Stimulated activated CD8-positive, alpha-beta memory T cell treated with anti-CD3 and anti-CD28 coated beads, Interleukin-7, amount 100 ng/mL, for 1 hour (primary cell): ENCODE measurements around the gene UNC45A.

Experiments used
- DNase-seq, 2 donors: peaks; one replicate each; pipeline ENCODE4 v3.0.0-alpha.2; 2020; ENCODE audit warnings: low read depth in 2 of 2

The UNC45A gene

DNA sequence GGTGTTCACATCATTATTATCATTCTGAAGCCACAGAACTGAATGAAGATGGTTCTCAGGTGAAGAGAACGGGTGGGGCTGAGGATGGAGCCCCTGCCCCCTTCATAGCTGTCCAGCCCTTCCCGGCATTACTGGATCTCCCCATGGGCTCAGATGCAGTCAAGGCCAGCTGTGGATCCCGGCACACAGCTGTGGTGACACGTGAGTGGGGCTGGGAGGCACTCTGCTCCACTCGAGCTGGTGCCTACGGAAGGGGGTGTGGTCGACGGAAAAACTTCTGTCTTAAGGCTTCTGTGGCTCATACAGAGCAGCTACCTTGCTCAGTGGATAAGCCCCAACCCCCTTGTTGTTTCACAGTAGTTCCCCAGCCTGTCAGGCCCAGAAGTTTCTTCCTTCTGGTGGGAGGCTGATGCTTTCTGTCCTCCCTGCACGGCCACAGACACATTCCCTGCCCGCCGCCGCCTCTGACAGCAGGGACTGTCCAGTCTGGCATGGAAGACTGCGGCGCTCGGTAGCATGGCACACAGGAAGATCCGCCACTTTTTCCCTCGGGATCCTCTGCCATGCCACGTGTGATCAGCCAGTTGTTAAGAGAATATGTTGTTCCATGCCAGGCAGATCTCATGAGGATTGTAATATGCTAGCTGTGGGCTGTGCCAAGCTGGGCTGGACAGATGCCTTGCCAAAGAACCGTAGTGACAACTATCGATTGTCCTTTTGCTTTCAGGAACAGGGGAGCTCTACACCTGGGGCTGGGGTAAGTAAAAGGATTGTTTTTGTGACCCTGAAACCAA is 25.4 kb downstream of the UNC45A start:
- DNase-seq, result no peak

DNA sequence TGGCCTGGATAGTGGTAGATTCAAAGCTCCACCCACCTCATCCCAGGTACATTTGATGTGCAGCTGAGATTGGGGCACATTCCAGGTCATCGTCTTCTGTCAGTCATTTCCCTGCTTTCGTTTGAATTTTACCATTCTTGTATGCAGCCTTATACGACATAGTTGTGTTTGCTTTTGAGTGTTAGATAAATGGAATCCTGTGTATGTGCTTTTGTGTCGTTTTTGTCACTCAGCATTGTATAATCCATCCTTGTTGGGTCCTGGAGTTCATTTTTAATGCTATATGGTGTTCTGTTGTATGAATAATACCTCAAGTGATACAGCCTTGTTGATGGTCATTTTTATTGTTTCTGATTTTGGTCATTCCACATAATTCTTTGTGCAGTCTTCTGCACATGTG is 26.9 kb downstream of the UNC45A start:
- DNase-seq, result no peak

DNA sequence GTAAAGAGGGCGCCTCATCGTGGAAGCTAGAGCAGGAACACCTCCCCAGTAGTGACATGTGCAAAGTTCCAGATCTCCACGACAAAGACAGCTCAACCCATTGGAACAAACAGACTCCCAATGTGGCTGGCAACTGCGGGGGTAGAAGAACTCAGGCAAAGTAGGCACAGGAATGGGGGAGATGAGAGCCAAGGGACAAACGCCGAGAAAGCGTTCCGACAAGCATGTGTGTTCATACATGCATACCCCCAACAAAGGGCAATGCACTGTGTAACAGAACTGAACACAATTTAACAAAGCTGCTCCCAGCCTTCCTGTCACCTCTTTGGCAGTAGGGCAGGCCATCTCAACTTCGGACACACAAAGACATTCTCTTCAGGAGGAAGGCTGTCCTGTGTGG is 31.2 kb downstream of the UNC45A start:
- DNase-seq, result no peak

DNA sequence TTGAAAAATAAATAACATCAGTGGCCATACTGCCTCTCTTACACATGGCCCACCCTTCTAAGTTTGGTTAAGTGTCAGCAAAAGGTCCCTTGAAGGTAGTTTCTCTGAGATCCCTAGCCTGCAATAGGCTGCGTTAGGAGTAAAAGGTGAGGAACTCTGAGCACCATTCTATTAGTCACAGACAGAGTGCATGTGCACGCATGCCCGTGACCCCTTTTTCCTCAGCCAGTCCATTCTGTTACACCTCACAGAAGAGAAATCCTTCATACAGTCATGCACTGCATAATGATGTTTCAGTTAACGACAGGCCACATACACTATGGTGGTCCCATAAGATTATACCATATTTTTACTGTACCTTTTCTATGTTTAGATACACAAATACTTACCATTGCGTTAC is 32.1 kb downstream of the UNC45A start:
- no peak for DNase-seq

DNA sequence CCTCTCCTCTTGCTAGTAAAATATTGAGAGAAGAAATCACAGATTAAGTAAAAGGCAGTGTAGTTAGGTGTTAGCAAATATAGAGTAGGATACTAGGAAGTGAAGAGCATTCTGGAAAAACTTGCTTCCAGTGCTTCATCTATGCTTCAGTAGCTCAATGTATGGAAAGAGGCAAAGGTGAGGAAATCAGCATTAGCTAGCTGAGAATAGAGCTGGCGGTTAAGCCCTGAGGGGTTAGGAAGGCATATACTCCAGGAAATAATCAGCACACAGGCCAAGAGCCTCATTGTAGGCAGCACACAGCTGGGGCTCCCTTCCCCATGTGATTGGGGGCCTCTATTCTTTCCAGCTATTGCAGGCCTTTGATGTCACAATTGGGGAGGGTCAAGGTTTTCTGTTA is 33.3 kb downstream of the UNC45A start:
- DNase-seq, result no peak

DNA sequence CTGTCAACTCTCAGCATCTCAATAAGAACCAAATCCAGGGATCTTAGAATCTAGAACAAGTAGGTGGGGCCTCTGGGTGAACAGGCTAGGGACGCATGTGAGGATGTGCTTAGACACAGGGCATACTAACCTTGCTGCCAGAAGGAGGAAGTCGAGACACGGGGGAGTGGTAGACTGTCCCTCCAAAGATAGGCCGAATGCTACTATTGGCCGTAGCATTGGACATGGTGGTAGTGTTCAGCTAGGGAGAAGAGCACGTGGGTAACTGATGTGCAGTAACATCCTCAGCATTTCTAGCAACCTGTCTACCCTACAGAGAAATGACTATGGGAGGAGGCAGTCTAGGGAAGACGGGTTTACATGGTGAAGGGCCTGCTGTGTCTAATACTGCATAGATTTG is 35.2 kb downstream of the UNC45A start:
- DNase-seq, result no peak

DNA sequence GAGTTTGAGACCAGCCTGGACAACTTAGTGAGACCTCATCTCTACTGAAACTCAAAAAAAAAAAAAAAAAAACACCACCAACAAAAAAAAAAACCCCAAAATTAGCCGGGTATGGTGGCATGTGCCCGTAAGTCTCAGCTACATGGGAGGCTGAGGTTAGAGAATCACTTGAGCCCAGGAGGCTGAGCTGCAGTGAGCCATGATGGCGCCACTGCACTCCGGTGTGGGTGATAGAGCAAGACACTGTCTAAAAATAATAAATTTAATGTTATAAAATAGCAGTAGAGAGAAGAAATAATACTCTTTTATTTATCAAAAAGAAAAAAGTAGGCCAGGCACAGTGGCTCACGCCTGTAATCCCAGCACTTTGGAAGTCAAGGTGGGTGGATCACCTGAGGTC is 37.0 kb downstream of the UNC45A start:
- DNase-seq, result no peak

DNA sequence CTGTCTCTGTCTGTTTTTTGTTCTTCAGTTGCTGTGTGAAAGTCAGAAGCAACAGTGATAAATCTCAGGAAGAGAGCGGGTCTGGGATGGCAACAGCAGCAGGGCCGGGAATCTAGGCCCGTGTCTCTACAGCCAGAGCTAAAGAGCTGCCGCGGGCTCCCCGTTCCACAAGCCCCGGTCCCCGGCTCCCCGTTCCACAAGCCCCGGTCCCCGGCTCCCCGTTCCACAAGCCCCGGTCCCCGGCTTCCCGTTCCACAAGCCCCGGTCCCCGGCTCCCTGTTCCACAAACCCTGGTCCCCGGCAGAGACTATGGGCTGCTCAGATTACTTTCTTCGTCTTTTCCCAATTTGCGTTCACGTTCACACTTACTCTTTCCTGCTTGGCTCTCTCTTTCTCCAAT is 39.1 kb downstream of the UNC45A start:
- DNase-seq, result no peak

DNA sequence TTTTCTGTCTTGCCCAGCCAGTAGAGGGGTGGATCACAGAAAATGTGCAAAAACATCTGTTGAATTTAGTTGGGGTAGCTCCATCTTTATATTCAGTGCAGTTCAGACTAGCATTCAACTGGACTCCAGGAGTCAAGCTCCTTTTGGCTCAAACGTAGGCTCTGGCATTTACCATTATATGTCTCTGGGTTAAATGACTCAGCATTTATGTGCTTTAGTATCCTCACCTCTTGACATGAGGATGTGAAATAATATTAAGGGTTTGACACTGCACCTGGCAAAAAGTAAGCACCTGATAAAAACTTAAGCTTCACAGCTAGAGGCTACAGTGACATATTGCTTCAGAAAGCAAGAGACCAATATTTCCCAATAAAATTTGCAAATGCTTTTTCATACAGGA is 44.5 kb downstream of the UNC45A start:
- no peak for DNase-seq

DNA sequence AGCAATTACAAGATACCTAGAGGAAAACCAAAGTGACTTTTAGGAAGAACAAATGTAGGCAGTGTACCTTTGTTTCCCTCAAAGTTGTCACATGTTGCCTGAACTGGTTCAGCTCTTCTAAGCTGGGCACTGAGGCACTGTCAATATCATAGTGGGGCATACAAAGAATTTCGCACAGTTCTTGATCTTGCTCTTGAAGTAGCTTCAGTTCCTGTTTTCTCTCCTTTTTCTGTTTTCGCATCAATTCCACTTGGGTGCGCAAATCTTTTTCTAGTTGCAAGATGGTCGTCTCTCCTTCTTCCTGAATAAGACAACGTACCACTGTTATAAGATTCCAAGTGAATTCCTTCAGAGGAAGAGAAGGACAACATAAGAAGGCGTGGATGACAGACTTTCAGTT is 46.6 kb downstream of the UNC45A start:
- no peak for DNase-seq

DNA sequence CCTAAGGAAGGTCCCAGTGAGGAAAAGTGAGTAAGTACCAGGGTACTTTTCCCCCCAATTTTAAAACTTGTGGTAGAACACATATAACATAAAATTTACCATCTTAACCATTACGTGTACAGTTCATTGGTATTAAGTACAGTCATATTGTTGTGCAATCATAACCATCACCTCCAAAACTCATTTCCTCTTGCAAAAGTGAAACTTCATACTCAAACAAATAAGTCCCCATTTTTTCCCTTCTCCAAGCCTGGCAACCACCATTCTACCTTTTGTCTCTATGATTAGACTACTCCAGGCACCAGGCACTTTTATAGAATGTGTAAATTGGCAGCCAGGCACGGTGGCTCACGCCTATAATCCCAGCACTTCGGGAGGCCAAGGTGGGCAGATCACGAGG is 47.0 kb downstream of the UNC45A start:
- no peak for DNase-seq

DNA sequence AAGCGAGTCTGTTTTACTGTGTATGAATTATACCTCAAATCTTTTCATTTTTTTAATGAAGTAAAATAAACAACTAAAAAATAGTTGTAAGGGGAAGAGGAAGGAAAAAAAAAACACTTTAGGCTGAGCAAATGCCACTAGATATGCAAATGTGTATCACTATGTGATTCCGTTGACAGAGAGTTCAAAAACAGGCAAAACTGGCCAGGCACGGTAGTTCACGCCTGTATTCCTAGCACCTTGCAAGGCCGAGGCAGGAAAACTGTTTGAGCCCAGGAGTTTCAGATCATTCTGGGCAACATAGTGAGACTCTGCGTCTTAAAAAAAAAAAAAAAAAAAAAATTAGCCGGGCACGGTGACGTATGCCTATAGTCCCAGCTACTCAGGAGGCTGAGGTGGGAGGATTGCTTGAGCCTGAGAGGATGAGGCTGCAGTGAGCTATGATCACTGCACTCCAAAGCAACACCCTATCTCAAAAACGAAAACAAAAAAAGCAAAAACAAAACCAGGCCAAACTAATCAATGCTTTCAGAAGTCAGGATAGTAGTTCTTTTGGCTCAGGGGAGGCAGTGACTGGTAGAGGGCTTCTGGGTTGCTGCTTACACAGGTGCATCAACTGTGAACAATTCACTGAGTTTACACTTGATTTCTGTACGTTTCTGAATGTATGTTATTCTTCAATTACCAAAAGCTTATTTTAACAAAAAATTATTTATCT is 51.9 kb downstream of the UNC45A start:
- DNase-seq, result no peak

DNA sequence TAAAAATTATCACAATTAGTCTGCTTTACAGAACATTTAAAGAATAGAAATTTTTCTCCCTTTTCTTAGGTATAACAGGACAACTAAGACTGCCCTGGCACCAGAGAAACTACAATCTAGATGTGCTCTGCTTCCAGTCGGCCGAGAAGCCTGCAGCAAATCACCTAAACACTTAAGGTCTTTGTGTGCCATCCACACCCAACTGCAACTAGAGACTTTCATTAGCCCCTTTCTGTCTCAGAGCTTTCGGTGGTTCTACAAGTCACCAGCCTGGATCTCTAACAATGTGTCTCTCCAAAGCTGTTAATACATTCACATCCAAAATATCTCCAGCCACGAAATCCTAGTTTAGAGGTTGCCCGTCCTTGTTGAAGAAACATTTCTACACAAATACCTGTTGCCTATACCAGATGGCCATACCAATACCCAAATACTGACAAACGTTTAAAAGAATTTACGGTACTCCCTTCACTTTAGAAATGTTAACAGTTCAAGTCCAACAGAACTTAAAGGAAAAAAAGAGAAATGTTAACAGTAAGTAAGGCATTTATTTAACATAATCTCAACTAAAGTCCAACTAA is 52.6 kb downstream of the UNC45A start:
- no peak for DNase-seq

DNA sequence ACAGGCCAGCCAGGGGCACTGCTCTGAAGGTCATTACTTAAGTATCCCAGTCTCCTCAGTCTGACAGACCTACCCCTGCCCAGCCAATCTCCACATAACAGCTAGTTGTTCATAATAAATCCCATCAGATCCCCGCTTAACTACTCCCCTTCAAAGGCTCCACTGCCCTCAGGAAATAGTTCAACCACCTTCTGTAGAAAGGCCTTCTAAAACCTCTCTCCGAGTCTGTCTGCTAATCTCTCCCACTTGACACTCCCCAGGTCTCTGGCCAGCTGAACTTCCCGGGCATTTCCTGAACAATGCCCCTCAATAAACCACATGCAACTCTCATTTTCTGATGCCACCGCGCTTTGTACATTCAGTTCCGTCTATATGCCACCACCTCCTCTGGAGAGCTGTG is 53.2 kb downstream of the UNC45A start:
- DNase-seq, result no peak

DNA sequence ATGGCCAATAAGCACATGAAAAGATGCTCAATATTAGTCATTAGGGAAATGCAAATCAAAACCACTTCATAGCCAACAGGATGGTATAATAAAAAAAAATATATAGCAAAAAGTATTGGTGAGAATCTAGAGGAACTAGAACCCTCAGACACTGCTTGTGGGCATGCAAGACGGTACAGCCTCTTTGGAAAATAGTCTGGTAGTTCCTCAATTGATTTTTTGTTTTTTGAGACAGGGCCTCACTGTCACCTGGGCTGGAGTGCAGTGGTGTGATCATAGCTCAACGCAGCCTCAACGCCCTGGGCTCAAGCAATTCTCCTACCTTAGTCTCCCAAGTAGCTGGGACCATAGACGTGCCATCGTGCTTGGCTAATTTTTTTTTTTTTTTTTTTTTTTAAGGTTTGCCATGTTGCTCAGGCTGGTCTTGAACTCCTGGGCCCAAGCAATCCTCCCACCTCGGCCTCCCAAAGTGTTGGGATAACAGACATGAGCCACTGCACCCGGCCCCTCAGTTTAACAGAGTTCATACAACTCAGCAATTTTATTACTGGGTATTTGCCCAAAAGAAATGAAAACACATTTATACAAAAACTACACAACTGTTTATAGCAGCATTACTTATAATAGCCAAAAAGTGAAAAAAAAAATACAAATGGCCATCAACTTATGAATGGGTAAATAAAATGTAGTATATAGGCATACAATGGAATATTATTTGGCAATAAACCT is 54.1 kb downstream of the UNC45A start:
- no peak for DNase-seq

DNA sequence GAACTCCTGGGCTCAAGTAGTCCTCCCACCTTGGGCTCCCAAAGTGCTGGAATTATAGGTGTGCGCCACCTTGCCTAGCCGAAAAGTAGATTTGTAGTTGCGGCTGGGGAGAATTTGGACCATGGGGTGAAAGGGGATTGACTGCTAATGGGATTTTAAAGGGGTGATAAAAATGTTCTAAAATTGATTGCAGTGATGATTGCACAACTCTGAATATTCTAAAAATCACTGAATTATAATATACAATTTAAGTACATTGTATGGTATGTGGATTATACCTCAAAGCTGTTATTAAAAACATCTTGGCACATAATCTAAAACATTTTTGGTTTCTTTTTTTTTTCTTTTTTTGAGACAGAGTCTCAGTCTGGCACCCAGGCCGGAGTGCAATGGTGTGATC is 55.4 kb downstream of the UNC45A start:
- DNase-seq, result no peak

DNA sequence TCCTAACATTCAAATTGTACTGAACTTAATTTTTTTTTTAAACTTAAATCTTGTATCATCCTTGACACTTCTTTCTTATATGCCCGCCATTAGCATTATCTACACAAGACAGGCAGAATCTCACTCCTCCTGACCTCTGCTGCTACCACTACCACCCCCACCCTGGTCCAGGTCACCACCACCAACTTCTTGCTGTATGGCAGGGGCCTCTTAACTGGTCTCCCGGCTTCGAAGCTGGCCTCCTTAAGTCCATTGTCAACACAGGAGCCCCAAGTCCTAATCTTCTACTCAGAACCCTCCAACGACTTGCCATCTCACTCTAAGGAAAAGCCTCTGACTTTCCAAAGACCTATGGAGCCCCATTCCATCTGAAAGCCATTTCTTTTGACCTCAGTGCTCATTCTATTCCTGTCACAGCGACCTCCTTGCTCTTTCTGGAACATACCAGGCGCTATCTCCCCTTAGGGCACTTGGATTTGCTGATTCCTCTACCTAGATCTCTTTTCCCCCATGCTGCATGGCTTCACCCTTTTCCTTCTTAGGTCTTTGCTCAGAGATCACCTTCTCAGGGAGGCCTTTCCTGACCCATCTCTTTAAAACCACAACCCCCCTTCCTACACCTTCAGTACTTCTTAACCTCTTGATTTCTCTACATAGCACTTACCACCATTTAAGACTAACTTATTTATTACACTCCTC is 56.7 kb downstream of the UNC45A start:
- DNase-seq, result no peak

DNA sequence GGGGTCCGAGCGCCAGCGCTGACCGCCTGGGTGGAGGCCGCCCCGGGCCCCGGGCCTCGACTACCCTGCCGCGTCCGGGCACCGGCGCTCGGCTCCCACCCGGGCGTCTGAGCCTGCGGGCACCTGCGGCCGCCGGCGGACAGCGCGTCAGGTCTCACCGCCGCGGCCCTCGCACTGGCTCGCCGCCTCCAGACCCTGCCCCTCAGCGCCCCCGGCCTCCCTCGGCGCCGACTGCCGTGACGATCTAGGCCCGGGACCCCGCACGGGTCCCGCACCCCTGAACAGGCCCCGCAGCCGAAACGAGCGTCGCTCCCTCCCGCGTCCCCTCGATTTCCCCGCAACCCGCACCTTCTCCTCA is 59.0 kb downstream of the UNC45A start:
- DNase-seq, result no peak

DNA sequence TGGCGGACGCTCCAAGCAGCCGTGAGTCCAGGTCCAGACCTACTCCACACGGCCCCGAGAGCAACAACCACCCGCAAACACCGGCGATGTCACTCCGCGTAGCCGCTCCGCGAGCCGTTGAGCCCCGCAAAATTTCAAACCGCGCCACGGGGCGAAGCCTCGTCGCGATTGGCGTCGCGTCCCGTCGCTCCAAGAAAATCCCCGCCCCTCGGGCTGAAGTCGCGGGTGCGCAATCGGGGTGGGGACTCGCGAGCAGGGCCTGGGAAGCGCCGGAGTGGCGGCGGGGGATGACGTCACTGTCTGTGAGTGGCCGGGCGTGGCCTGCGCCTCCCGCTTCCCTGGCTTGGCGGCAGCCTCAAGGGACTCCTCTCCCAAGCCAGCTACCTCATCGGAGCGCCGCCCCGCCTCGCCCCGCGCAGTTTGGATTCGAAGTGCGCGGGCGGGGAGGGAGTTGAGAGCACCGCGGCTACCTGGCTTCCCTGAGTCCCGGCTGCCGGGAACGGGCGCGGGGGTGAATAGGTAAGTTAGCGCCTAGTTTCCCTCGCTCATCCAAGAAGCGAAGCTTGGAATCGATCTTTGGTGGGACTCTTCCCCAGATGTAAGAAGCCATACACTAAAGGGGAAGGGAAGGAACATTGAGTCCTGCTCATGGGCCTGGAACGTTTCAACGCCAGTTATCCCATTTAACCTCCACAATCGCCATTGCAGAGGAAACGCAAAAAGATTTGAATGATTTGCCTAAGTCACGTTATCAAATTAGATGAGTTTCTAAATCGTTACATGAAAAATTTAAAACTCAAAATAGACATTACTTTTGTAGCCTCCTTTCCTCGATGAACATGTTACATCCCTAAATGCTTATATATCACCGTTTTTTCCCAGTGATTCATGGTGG is 59.6 kb downstream of the UNC45A start, which contains the start of gene PRC1:
PRC1 (minus strand) TSS at position 119 of the 895 bp plus-strand sequence; CDS start at position 1, 118 bp downstream.
- DNase-seq, result peak; percentile 93 to 96

DNA sequence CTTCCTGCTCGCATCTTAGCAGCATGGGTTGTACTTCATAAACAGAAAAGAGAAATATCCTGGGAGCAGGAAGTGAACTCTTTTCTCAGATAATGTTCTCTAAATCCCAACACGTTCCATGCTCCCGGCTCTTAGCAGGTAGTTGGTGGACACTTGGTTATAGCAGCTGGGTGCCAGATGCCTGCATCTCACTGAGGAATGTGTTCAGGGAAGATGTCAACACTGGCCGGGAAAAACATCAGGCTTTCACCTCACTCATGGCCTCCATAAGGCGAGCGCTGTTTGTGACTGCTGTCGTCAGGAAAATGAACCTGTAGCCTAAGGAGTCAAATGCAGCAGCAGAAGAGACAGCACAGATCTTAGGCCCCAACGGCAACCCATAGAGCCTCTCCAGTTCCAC is 63.7 kb downstream of the UNC45A start:
- DNase-seq, result no peak

DNA sequence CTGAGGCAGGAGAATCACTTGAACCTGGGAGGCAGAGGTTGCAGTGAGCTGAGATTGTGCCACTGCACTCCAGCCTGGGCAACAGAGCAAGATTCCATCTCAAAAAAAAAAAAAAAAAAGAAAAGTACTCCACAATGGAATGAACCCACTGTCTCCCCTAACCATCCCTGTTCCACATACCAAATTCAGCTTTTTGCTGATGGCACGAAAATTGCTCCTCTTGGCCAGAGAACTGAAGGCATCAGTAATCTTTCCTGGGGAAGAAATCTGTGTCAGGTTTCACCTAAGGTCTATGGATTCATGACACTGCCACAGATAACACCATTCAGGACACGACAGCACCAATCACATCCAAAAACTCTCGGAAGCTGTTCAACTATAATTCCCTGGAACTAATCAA is 66.1 kb downstream of the UNC45A start:
- DNase-seq, result no peak
